K562 (cell line): Measurements from ENCODE around the gene RIPOR1. TPM values are rescaled to one million over a fixed set of nuclear protein-coding genes. Genes with fewer than 3 reads are reported as not detected.
A peak's percentile ranks its signal among the peaks of the same experiment; 100 is the strongest.

Source experiments
- DACH1 ChIP-seq: fragments of 450-650 bp; IDR thresholded peaks from 2 replicates; pipeline ENCODE4 v1.6.1; 2018; ENCODE audit not compliant: partially characterized antibody
- DPF2 ChIP-seq: fragments of 450-650 bp; IDR thresholded peaks from 2 replicates; pipeline ENCODE4 v1.6.1; 2016
- ELF4 ChIP-seq: fragments of 450-650 bp; formaldehyde crosslinking; IDR thresholded peaks from 2 replicates; pipeline ENCODE4 v1.4.0; 2022; ENCODE audit warnings: missing genetic modification characterization
- FOSL1 ChIP-seq: fragments of 200-800 bp; sonication (Bioruptor generic); conservative IDR thresholded peaks from 2 replicates; pipeline ENCODE4 v1.6.1; 2016; ENCODE audit warnings: missing genetic modification characterization, missing compliant biosample characterization
- GABPA ChIP-seq: fragments of 200-800 bp; sonication (Bioruptor generic); conservative IDR thresholded peaks from 2 replicates; pipeline ENCODE4 v1.6.1; 2016; ENCODE audit warnings: low read depth, missing genetic modification characterization, missing compliant biosample characterization
- L3MBTL2 ChIP-seq: fragments of 450-650 bp; IDR thresholded peaks from 2 replicates; pipeline ENCODE4 v1.6.1; 2016; ENCODE audit warnings: mild to moderate bottlenecking, moderate library complexity
- MTA3 ChIP-seq: fragments of 450-650 bp; formaldehyde crosslinking; IDR thresholded peaks from 2 replicates; pipeline ENCODE4 v1.6.1; 2017; ENCODE audit warnings: mild to moderate bottlenecking, borderline replicate concordance
- RBM25 ChIP-seq: fragments of 200-400 bp; formaldehyde crosslinking; IDR thresholded peaks from 2 replicates; pipeline ENCODE4 v1.6.1; 2018; ENCODE audit warnings: low read length, low read depth, moderate library complexity; ENCODE audit not compliant: severe bottlenecking
- TEAD4 ChIP-seq, 2 experiments: sonication (generic) in 1 of 2; formaldehyde crosslinking in 1 of 2; IDR thresholded peaks; 2 replicates each; pipeline versions ENCODE4 v1.6.1 to v1.8.0; 2012 to 2022; ENCODE audit warnings: borderline replicate concordance in 1 of 2, inconsistent platforms in 1 of 2, low read length in 1 of 2, mild to moderate bottlenecking in 1 of 2, missing genetic modification reagents in 1 of 2
- polyA plus RNA-seq, 8 experiments: library from polyadenylated mRNA; depleted of rRNA in 4 of 8; stranded (reverse) in 5 of 8; unstranded in 3 of 8; fragments of >200 nt; fragmentation: Nextera tagmentation in 2 of 8; fragmentation: Illumina TruSeq in 1 of 8; extraction: Ambion mirVana in 2 of 8; extraction: Trizol in 1 of 8; gene quantifications; 2 replicates each; pipeline versions ENCODE4 v1.2.1 to v1.2.3, GENCODE V29; 2011 to 2014; ENCODE audit warnings: inconsistent platforms in 1 of 8, missing spikeins in 1 of 8
- total RNA-seq, 7 experiments: library from RNA; depleted of rRNA in 6 of 7; stranded (reverse); fragments of >200 nt in 6 of 7; fragmentation: Illumina TruSeq in 2 of 7; extraction: Trizol in 2 of 7; gene quantifications; 2 replicates each; pipeline versions ENCODE4 v1.2.1 to v1.2.3, GENCODE V29; 2011 to 2021; ENCODE audit warnings: low replicate concordance in 1 of 7
- TF ChIP-seq, protein P1 (sequence below): sonication (generic); formaldehyde crosslinking; IDR thresholded peaks from 2 replicates; pipeline ENCODE4 v1.9.0; 2022; ENCODE audit warnings: mild to moderate bottlenecking, missing genetic modification reagents
- TF ChIP-seq, protein P2 (sequence below): fragments of 450-650 bp; conservative IDR thresholded peaks from 2 replicates; pipeline ENCODE4 v1.6.1; 2016; ENCODE audit warnings: missing genetic modification characterization, low read depth, mild to moderate bottlenecking, missing compliant biosample characterization, moderate library complexity
- TF ChIP-seq, protein P3 (sequence below), 2 experiments: fragments of 450-650 bp; conservative IDR thresholded peaks; 2 replicates each; pipeline ENCODE4 v1.6.1; 2017; ENCODE audit warnings: mild to moderate bottlenecking in 2 of 2, moderate library complexity in 2 of 2
- TF ChIP-seq, protein P4 (sequence below): fragments of 250-450 bp; sonication (Bioruptor Pico); IDR thresholded peaks from 2 replicates; pipeline ENCODE4 v1.4.0; 2020; ENCODE audit warnings: borderline replicate concordance
- TF ChIP-seq, protein P5 (sequence below), 2 experiments: fragments of 200-800 bp in 1 of 2; sonication (Bioruptor generic) in 1 of 2; sonication (generic) in 1 of 2; formaldehyde crosslinking in 1 of 2; IDR thresholded peaks in 1 of 2; conservative IDR thresholded peaks in 1 of 2; 2 replicates each; pipeline versions ENCODE4 v1.5.0 to v1.6.1; 2016 to 2020; ENCODE audit warnings: missing compliant biosample characterization in 1 of 2, missing genetic modification characterization in 1 of 2, missing genetic modification reagents in 1 of 2

Gene RIPOR1
- total and polyA plus RNA-seq, 9 of the 15 experiments (the other 6 are each of a cell fraction or from before 2014, with no cell fraction given) = 0.36 to 31.1 (median 3.0) TPM

DNA sequence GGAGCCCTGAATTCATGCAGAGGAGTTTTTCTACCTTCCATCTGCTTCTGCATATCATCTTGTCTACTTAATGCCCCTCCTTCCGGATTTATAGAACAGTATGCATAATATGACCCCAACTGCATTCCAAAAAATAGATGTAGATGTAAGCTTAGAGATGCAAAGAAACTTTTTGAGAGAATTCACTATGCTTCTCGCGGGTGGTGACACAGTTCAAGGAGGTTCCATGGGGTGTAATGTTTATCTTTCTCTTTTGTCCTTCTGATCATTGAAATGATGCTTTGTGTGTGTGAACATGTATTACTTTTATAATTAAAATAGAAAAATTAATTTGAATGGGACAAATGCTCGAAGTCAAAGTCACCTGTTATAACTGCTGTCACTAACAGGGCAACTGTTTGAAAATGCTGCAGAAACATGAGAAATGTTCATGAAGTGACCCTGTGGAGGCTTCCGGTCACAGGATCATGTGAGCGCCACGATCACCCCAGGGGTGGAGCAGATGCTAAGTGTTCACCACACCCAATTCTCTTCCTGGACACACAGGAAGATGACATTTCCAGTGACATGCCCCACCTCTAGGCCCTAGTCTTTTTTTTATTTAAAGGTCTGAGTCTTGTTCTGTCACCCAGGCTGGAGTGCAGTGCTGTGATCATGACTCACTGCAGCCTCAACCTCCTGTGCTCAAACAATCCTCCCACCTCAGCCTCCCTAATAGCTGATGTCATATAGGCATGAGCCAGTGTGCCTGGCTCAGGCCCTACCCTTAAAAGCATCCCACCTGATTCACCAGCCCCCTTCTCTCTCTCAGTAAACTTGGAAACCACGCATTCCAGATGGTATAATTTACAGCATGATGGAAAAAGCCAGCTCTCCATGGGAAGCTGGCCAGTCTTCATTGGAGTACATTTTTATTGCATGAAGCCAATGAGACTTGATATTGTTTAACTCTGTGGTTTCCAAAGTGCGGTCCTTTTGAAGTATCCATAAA, 24.3 kb upstream of the RIPOR1 start (continued):
- TF ChIP-seq DPF2 = peak; percentile 84
- TF ChIP-seq ELF4 (CRISPR knock-in tag) = 0 out of 2 replicates have a peak, but pooled peaks have one; percentile 5
- peak; percentile 72 for TF ChIP-seq RBM25
- TF ChIP-seq TEAD4 (IDR thresholded peaks at IDR 0.05; ENCODE audit: low read length) = peak; percentile 4; the same call in 1 of the 2 replicates
- TF ChIP-seq TEAD4 (CRISPR knock-in tag; IDR thresholded peaks at IDR 0.05; ENCODE audit: borderline replicate concordance) = no peak
- TF ChIP-seq, protein P1, sequence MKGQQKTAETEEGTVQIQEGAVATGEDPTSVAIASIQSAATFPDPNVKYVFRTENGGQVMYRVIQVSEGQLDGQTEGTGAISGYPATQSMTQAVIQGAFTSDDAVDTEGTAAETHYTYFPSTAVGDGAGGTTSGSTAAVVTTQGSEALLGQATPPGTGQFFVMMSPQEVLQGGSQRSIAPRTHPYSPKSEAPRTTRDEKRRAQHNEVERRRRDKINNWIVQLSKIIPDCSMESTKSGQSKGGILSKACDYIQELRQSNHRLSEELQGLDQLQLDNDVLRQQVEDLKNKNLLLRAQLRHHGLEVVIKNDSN (CRISPR knock-in tag) = peak; percentile 76
- peak; percentile 6 for TF ChIP-seq DACH1
- TF ChIP-seq MTA3 = peak; percentile 35; the same call in 1 of the 2 replicates
- TF ChIP-seq, protein P2, sequence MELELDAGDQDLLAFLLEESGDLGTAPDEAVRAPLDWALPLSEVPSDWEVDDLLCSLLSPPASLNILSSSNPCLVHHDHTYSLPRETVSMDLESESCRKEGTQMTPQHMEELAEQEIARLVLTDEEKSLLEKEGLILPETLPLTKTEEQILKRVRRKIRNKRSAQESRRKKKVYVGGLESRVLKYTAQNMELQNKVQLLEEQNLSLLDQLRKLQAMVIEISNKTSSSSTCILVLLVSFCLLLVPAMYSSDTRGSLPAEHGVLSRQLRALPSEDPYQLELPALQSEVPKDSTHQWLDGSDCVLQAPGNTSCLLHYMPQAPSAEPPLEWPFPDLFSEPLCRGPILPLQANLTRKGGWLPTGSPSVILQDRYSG = 0 out of 2 replicates have a peak, but pooled peaks have one; percentile 38
- TF ChIP-seq, protein P3, sequence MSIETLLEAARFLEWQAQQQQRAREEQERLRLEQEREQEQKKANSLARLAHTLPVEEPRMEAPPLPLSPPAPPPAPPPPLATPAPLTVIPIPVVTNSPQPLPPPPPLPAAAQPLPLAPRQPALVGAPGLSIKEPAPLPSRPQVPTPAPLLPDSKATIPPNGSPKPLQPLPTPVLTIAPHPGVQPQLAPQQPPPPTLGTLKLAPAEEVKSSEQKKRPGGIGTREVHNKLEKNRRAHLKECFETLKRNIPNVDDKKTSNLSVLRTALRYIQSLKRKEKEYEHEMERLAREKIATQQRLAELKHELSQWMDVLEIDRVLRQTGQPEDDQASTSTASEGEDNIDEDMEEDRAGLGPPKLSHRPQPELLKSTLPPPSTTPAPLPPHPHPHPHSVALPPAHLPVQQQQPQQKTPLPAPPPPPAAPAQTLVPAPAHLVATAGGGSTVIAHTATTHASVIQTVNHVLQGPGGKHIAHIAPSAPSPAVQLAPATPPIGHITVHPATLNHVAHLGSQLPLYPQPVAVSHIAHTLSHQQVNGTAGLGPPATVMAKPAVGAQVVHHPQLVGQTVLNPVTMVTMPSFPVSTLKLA (conservative IDR thresholded peaks at IDR 0.05) = peak; percentile 56 to 84
- peak; percentile 82 for TF ChIP-seq L3MBTL2
- TF ChIP-seq, protein P4, sequence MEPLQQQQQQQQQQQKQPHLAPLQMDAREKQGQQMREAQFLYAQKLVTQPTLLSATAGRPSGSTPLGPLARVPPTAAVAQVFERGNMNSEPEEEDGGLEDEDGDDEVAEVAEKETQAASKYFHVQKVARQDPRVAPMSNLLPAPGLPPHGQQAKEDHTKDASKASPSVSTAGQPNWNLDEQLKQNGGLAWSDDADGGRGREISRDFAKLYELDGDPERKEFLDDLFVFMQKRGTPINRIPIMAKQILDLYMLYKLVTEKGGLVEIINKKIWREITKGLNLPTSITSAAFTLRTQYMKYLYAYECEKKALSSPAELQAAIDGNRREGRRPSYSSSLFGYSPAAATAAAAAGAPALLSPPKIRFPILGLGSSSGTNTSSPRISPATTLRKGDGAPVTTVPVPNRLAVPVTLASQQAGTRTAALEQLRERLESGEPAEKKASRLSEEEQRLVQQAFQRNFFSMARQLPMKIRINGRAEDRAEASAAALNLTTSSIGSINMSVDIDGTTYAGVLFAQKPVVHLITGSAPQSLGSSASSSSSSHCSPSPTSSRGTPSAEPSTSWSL (CRISPR knock-in tag) = no peak
- peak; percentile 97 for TF ChIP-seq FOSL1 (tag)
- TF ChIP-seq, protein P5, sequence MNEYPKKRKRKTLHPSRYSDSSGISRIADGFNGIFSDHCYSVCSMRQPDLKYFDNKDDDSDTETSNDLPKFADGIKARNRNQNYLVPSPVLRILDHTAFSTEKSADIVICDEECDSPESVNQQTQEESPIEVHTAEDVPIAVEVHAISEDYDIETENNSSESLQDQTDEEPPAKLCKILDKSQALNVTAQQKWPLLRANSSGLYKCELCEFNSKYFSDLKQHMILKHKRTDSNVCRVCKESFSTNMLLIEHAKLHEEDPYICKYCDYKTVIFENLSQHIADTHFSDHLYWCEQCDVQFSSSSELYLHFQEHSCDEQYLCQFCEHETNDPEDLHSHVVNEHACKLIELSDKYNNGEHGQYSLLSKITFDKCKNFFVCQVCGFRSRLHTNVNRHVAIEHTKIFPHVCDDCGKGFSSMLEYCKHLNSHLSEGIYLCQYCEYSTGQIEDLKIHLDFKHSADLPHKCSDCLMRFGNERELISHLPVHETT (CRISPR knock-in tag; conservative IDR thresholded peaks at IDR 0.05 in 1 of 2, IDR thresholded peaks at IDR 0.05 in 1 of 2) = peak in 1 of 2 experiments; percentile 60; a peak in 2 of 4 replicates
- peak; percentile 80 for TF ChIP-seq GABPA (tag)
